GM12864 (cell line): ENCODE results near the gene HSFX3.
A peak's percentile ranks its signal among the peaks of the same experiment; 100 is the strongest.

ENCODE experiments used
- DNase-seq: peaks from one replicate; pipeline ENCODE4 v3.0.0-alpha.2; 2011; ENCODE audit warnings: low read depth
- H3K4me3 ChIP-seq: 2 replicates; pipeline ENCODE4 v1.5.1; 2011; ENCODE audit warnings: mild to moderate bottlenecking, low read depth, low read length, control low read depth
- TF ChIP-seq, protein P1 (sequence below): IDR thresholded peaks from 2 replicates; pipeline ENCODE4 v1.5.1; 2011; ENCODE audit warnings: low read depth, mild to moderate bottlenecking, moderate library complexity, low read length, control low read depth, inconsistent platforms; ENCODE audit errors: missing control alignments

The HSFX3 gene

DNA sequence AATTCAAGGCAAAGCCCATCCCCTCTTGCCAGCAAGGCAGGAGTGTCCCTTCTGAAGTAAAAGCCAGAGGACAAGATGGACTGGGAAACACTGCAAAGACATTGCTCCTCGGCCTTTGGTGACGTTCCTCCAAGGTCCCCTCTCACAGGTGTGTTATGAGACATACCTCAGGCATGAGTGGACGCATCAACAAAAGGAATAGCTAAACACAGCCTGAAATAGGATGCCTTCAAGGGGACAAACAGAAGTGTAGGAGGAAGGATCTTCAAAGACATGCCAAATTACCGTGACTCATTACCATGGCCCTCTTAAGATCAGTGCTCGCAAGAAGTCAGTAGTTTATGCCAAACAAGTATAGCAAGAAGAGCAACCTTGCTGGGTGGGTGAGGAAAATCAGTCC, 38.6 kb downstream of the HSFX3 start:
- TF ChIP-seq, protein P1, sequence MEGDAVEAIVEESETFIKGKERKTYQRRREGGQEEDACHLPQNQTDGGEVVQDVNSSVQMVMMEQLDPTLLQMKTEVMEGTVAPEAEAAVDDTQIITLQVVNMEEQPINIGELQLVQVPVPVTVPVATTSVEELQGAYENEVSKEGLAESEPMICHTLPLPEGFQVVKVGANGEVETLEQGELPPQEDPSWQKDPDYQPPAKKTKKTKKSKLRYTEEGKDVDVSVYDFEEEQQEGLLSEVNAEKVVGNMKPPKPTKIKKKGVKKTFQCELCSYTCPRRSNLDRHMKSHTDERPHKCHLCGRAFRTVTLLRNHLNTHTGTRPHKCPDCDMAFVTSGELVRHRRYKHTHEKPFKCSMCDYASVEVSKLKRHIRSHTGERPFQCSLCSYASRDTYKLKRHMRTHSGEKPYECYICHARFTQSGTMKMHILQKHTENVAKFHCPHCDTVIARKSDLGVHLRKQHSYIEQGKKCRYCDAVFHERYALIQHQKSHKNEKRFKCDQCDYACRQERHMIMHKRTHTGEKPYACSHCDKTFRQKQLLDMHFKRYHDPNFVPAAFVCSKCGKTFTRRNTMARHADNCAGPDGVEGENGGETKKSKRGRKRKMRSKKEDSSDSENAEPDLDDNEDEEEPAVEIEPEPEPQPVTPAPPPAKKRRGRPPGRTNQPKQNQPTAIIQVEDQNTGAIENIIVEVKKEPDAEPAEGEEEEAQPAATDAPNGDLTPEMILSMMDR = no peak
- no peak for DNase-seq
- no peak overlapping the region for H3K4me3 ChIP-seq

DNA sequence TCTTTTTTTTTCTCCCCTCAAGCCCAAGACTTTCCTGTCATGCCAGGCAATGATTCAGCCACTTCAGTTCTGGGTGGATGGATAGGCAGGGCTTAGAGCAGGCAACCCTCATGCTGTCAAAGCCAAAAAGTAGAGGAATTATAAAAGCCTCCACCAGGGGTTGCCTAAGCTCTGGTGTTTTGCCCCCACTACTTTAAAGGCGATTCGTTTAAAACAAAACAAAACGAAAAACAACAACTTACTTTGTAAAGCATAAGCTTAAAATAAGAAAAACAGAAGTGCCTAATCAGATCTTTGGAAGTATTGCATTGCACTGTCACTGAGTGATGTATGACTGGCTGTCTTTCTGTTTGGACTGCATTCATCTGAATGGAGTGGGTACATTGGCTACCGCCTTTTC, 39.3 kb downstream of the HSFX3 start:
- TF ChIP-seq, protein P1 = peak; percentile 31
- no peak for DNase-seq
- no peak overlapping the region for H3K4me3 ChIP-seq

DNA sequence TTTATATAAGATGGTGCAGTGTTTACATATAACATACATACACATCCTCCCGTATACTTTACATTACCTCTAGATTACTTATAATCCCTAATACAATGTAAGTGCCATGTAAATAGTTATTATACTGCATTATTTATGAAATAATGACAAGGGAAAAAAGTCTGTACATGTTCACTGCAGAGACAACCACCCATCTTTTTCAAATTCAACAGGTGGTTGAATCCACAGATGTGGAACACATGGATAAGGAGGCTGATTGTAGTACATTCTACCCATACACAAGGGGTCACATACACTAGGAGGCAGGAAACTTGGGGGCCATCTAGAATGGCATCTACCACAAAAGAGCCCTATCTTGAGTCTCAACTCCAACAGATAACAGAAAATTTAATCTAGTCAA, 41.3 kb downstream of the HSFX3 start:
- H3K4me3 ChIP-seq = no peak overlapping the region
- DNase-seq = no peak
- TF ChIP-seq, protein P1 = no peak

DNA sequence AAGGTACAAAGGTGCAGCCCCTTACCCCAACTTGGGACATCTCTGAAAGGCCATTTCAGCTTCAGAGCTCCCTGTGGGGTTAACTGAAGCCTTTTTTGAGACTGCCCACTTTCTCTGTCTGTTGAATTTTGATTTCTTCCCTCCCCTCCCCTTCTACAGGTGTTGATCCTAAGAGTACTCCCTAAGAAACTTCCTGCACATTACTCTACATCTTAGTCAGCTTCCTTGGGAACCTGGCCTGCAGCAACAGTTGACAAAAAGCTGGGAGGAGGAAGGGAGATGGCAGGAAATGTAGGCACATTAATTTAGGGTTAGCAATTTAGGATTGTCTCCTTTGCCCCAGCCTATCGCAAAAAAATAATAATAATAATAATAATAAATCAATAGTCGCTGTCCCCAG, 43.4 kb downstream of the HSFX3 start:
- TF ChIP-seq, protein P1 = no peak
- no peak for DNase-seq
- no peak overlapping the region for H3K4me3 ChIP-seq

DNA sequence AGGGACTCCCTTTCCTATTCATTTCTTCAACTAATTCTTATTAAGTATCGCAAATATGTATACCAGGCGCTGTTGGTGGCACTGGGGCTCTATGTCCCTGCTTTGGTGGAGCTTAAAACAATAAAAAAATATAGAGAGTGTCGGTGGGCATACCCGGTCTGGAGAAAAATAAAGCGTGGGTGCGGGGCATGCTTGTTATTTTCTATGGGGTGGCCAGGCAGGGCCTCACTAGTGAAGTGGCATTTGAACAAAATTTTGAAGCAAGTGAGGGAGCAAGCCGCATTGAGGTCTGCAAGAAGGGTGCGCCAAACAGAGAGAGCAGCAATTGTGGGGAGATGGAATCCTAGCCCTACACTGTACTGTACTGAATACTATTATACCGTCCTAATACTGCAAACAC, 44.1 kb downstream of the HSFX3 start:
- no peak overlapping the region for H3K4me3 ChIP-seq

DNA sequence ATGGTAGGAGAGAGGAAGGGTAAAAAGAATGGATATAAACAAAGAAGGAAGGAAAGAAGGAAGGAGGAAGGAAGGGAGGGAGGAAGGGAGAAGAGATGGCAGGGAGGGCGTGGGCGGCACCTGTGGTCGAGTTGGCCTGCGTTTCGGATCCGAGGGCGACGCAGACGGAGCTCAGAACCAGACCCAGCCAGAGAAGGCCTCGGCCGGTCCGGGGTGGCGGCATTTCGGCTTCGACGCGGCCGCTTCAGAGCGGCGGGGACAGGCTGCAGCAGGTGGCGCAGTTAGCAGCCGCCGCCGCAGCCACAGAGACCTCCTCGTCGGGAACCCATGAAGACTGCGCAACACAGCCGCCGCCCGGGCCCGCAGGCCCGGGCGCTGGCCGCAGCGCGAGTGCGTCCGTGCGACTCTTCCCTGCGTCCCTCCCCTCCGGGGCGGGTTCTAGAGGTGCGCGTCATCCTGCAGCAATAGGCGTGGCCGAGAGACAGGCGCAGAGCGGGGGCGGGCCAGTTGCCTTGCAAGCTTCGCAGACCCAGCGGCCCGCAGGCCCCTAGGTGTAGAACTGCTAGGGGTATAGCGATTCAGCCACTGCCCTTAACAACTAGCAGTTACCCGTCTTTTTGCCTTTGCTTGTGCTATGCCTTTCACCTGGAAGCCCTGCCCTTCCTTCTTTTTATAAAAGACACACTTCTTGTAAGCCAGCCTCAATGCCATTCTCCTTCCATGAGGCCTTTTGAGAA, 44.6 kb downstream of the HSFX3 start, which contains the start of gene IDS:
Gene IDS (minus strand): TSS at position 392 of the 737 bp plus-strand sequence. CDS start 169 bp downstream, at position 223.
- H3K4me3 ChIP-seq = peak within 1 kb of the TSS; percentile 79
- DNase-seq = peak; percentile 61
- TF ChIP-seq, protein P1 = no peak

More for the DNA sequence above, 44.1 kb downstream of the HSFX3 start:
- no peak for DNase-seq
- TF ChIP-seq, protein P1 = no peak
